IPS-11a (cell line): ENCODE measurements around the gene SAMD4B.

Experiments used
- H3K4me3 ChIP-seq: one replicate; pipeline ENCODE4 v1.5.1; 2013; ENCODE audit warnings: low read depth, low read length, control low read depth

Gene SAMD4B

DNA sequence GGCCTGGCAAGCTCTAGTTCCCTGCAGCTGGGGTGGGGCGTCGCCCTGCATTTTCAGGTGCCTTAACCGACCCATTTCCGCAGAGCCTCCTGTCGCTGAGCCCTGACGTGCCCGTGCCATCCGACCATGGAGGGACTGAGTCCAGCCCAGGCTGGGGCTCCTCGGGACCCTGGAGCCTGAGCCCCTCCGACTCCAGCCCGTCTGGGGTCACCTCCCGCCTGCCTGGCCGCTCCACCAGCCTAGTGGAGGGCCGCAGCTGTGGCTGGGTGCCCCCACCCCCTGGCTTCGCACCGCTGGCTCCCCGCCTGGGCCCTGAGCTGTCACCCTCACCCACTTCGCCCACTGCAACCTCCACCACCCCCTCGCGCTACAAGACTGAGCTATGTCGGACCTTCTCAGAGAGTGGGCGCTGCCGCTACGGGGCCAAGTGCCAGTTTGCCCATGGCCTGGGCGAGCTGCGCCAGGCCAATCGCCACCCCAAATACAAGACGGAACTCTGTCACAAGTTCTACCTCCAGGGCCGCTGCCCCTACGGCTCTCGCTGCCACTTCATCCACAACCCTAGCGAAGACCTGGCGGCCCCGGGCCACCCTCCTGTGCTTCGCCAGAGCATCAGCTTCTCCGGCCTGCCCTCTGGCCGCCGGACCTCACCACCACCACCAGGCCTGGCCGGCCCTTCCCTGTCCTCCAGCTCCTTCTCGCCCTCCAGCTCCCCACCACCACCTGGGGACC lies 65.6 kb downstream of the SAMD4B start:
- peak overlapping the region; percentile 91 for H3K4me3 ChIP-seq

DNA sequence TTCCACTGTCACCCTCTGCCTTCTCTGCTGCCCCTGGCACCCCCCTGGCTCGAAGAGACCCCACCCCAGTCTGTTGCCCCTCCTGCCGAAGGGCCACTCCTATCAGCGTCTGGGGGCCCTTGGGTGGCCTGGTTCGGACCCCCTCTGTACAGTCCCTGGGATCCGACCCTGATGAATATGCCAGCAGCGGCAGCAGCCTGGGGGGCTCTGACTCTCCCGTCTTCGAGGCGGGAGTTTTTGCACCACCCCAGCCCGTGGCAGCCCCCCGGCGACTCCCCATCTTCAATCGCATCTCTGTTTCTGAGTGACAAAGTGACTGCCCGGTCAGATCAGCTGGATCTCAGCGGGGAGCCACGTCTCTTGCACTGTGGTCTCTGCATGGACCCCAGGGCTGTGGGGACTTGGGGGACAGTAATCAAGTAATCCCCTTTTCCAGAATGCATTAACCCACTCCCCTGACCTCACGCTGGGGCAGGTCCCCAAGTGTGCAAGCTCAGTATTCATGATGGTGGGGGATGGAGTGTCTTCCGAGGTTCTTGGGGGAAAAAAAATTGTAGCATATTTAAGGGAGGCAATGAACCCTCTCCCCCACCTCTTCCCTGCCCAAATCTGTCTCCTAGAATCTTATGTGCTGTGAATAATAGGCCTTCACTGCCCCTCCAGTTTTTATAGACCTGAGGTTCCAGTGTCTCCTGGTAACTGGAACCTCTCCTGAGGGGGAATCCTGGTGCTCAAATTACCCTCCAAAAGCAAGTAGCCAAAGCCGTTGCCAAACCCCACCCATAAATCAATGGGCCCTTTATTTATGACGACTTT lies 66.4 kb downstream of the SAMD4B start:
- H3K4me3 ChIP-seq, result peak overlapping the region; percentile 91

- peak overlapping the region; percentile 63 for H3K4me3 ChIP-seq
Measured at GRCh38 chr19:39409208-39410016, 67.2 kb downstream of the SAMD4B start.

GRCh38 chr19:39410017-39410830 lies 68.0 kb downstream of the SAMD4B start:
- peak overlapping the region; percentile 63 for H3K4me3 ChIP-seq

- H3K4me3 ChIP-seq, result no peak overlapping the region
Measured at GRCh38 chr19:39410831-39411080, 68.5 kb downstream of the SAMD4B start.

DNA sequence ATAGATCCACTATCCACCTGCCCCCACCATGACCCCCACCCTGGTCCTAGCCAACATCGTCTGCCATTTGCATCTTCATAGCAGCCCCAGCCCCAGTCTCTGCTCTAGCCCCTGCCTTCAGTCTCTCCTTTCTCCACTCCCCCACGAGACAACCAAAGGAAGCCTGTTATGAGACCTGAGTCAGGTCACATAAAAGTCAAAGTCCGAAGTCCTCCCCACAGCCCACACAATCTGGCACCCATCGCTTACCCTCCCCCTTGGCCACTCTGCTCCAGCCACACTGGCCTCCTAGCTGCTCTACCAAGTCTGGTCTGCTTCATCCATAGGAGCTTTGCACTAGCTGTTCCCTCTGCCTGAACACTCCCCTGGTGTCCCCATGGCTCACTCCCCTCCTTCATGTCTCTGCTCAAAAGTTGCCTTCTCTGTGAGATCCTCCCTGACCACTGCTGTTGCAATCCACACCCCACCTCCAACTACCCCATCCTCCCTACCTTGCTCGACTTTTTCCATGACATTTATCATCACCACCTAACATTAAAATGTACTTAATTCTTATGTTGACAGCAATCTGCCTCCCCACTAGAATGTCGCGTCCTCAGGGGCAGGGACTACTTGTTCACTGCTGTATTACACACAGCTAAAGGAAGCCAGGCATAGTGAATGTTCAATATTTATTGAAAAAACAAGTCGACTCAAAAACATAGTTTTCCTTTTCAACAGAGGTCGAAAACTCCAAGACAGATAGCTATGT lies 69.0 kb downstream of the SAMD4B start:
- peak overlapping the region; percentile 34 for H3K4me3 ChIP-seq

- peak overlapping the region; percentile 34 for H3K4me3 ChIP-seq
Measured at GRCh38 chr19:39411832-39412099, 69.5 kb downstream of the SAMD4B start.

GRCh38 chr19:39412100-39412866 lies 70.1 kb downstream of the SAMD4B start, which contains the start of gene PLEKHG2:
Gene PLEKHG2 (plus strand): TSS chr19:39412669. CDS start chr19:39414087, 1,418 bp downstream.
- H3K4me3 ChIP-seq, result peak within 1 kb of the TSS; percentile 88

- peak overlapping the region; percentile 88 for H3K4me3 ChIP-seq
Measured at GRCh38 chr19:39412867-39413271, 70.6 kb downstream of the SAMD4B start.

GRCh38 chr19:39413272-39413910 lies 71.2 kb downstream of the SAMD4B start:
- peak overlapping the region; percentile 88 for H3K4me3 ChIP-seq

GRCh38 chr19:39413911-39414608 lies 71.8 kb downstream of the SAMD4B start:
- peak overlapping the region; percentile 88 for H3K4me3 ChIP-seq

DNA sequence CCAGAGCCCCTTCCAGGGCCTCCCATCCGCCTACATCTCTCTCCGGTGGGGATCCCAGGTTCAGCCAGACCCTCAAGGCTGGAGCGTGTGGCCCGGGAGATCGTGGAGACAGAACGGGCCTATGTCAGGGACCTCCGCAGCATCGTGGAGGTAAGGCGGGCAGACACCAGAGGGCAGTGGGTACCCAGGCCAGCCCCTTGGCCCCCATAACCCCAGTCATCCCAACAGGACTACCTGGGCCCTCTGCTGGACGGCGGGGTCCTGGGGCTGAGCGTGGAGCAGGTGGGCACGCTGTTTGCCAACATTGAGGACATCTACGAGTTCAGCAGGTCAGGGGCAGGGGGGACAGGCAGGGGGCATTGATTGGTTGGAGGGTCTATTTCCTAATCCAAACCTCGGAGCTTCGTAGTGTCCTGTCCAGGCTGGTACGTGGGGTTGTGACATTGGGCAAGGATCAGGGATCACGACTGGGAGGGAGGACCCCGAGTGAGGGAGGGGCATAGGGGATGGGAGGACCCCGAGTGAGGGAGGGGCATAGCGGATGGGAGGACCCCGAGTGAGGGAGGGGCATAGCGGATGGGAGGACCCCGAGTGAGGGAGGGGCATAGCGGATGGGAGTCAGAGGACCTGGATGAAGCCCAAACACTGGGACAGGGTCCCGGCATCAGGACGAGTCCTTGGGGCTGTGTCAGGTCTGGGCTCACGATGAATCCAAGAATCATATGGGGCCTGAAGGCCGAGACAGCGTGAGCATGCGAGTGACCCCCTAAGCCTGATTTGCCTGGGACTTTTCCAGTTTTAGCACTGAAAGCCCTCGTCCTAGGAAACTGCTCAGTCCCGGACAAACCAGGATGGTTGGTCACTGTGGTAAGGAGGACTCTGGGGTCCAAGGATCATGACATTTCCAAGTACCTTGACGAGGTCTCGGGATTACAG lies 73.2 kb downstream of the SAMD4B start:
- no peak overlapping the region for H3K4me3 ChIP-seq

- H3K4me3 ChIP-seq, result no peak overlapping the region
Measured at GRCh38 chr19:39416152-39417120, 74.2 kb downstream of the SAMD4B start.

GRCh38 chr19:39417463-39418181 lies 75.4 kb downstream of the SAMD4B start:
- H3K4me3 ChIP-seq, result no peak overlapping the region

DNA sequence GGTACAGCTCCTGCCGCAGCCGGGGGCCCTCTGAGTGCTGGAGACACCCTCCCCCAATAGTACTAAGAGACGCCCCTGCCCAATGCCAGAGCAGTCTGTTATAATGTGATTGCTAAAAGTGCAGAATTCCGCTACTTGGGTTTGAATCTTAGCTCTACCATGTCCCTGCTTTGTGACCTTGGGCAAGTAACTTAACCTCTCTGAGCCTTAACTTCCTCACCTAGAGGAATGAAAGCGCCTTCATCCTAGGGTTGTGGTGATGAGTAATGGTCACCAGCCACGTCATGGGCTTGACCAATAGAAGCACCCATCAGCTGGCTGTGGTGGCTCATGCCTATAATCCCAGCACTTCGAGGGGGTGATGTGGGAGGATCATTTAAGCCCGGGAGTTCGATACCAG lies 76.8 kb downstream of the SAMD4B start:
- no peak overlapping the region for H3K4me3 ChIP-seq

DNA sequence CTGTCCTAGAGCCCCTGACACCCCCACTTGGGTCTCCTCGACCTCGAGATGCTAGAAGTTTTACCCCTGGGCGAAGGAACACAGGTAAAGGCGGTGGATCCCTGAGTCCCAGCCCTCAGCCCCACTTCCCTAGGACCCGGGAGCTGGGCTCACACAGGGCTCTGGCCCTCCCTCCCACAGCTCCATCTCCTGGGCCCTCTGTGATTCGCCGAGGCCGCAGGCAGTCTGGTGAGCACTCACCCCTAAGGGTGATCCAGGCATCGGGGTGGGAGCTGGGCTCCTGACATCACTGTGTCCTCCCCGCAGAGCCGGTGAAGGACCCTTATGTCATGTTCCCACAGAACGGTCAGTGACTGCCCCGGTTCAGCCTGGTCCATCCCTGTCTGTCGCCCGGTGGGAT lies 78.5 kb downstream of the SAMD4B start:
- H3K4me3 ChIP-seq, result no peak overlapping the region
